Loucy (cell line): Measurements from ENCODE around the gene PREX1.

ENCODE experiments used
- H2AFZ ChIP-seq: fragments of 200-600 bp; sonication (generic); 2 replicates; pipeline ENCODE4 v1.6.0; 2016; ENCODE audit warnings: antibody characterized with exemption, mild to moderate bottlenecking, low read length, moderate library complexity
- H3F3A ChIP-seq: fragments of 200-600 bp; 2 replicates; pipeline ENCODE4 v1.6.0; 2016; ENCODE audit warnings: antibody characterized with exemption, low read depth, mild to moderate bottlenecking
- H3K27me3 ChIP-seq: fragments of 200-600 bp; sonication (generic); 2 replicates; pipeline ENCODE4 v1.6.1; 2014; ENCODE audit warnings: low read length, mild to moderate bottlenecking; ENCODE audit not compliant: insufficient read depth, poor library complexity, severe bottlenecking
- H3K36me3 ChIP-seq: fragments of 200-600 bp; sonication (generic); 2 replicates; pipeline ENCODE4 v1.6.1; 2016; ENCODE audit warnings: low read length; ENCODE audit not compliant: insufficient read depth
- H3K4me1 ChIP-seq: fragments of 200-600 bp; sonication (generic); 2 replicates; pipeline ENCODE4 v1.5.1; 2014; ENCODE audit warnings: low read length, mild to moderate bottlenecking; ENCODE audit not compliant: insufficient read depth, poor library complexity, severe bottlenecking
- H3K4me2 ChIP-seq: fragments of 200-600 bp; sonication (generic); 2 replicates; pipeline ENCODE4 v1.6.0; 2014; ENCODE audit warnings: antibody characterized with exemption, low read length, low read depth, mild to moderate bottlenecking; ENCODE audit not compliant: poor library complexity, severe bottlenecking
- H3K4me3 ChIP-seq: fragments of 200-600 bp; sonication (generic); 2 replicates; pipeline ENCODE4 v1.5.1; 2014; ENCODE audit warnings: low read length, mild to moderate bottlenecking, mixed read lengths; ENCODE audit not compliant: poor library complexity, severe bottlenecking
- H3K79me2 ChIP-seq: fragments of 200-600 bp; sonication (generic); 2 replicates; pipeline ENCODE4 v1.6.1; 2014; ENCODE audit warnings: low read length; ENCODE audit not compliant: insufficient read depth
- H3K9ac ChIP-seq: fragments of 200-600 bp; sonication (generic); 2 replicates; pipeline ENCODE4 v1.6.0; 2014; ENCODE audit warnings: mild to moderate bottlenecking, low read depth, low read length, moderate library complexity; ENCODE audit not compliant: poor library complexity, severe bottlenecking
- H3K9me2 ChIP-seq: fragments of 200-600 bp; sonication (generic); replicated peaks from 2 replicates; pipeline ENCODE4 v1.6.1; 2016; ENCODE audit warnings: low read depth, low read length, mixed read lengths
- H3K9me3 ChIP-seq: fragments of 200-600 bp; sonication (generic); 2 replicates; pipeline ENCODE4 v1.6.1; 2014; ENCODE audit warnings: mild to moderate bottlenecking, antibody characterized with exemption, low read length, low read depth; ENCODE audit not compliant: insufficient read depth
- H4K20me1 ChIP-seq: fragments of 200-600 bp; sonication (generic); 2 replicates; pipeline ENCODE4 v1.6.0; 2014; ENCODE audit warnings: antibody characterized with exemption, low read length, mild to moderate bottlenecking; ENCODE audit not compliant: insufficient read depth, poor library complexity, severe bottlenecking
- EZH2phosphoT487 ChIP-seq: fragments of 200-600 bp; IDR thresholded peaks from 2 replicates; pipeline ENCODE4 v1.6.1; 2018; ENCODE audit warnings: antibody characterized with exemption, mild to moderate bottlenecking, moderate library complexity, borderline replicate concordance
- TF ChIP-seq, protein P1 (sequence below): fragments of 200-600 bp; sonication (generic); conservative IDR thresholded peaks from 2 replicates; pipeline ENCODE4 v1.5.1; 2014; ENCODE audit warnings: mild to moderate bottlenecking, antibody characterized with exemption, low read length

The PREX1 gene

DNA sequence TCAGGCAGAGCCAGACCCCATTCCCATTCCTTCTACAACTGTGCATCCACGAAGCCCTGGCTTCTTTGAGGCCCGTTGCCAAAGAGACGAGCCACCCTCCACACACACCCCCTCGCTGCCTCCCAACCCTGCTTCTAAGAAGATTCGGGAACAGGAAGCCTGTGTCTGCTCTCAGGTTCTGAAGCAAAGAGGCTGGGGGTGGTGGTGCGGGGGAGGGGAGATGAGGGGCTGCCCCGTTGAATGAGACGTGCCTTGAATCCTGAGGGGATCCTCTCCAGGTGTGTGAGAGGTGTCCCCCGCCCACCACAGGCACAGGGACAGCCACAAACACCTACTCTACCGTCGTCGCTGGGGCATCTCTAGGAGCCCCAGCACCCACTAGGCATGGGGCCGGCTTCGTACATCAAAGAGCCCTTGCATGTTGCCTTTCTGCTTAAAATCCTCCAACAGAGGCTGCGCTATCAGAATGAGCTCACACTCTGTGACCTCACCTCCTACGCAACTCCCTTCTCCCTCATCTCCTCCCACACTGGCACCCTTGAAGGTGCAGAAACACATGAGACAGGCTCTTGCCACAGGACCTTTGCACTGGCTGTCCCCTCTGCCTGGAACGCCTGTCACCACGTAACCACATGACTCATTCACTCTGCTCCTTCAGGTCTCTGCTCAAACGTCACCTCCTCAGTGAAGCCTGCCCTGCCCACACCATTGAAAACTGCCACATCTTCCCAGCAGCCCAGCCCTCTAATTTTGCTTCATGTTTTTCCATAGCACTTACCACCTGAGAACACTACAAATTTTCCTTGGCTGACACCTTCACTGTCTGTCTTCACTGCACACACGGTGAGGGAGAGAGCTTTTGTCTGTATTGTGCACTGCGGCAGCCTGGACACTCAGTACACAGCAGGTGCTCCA lies 58.5 kb downstream of the PREX1 start:
- TF ChIP-seq, protein P1, sequence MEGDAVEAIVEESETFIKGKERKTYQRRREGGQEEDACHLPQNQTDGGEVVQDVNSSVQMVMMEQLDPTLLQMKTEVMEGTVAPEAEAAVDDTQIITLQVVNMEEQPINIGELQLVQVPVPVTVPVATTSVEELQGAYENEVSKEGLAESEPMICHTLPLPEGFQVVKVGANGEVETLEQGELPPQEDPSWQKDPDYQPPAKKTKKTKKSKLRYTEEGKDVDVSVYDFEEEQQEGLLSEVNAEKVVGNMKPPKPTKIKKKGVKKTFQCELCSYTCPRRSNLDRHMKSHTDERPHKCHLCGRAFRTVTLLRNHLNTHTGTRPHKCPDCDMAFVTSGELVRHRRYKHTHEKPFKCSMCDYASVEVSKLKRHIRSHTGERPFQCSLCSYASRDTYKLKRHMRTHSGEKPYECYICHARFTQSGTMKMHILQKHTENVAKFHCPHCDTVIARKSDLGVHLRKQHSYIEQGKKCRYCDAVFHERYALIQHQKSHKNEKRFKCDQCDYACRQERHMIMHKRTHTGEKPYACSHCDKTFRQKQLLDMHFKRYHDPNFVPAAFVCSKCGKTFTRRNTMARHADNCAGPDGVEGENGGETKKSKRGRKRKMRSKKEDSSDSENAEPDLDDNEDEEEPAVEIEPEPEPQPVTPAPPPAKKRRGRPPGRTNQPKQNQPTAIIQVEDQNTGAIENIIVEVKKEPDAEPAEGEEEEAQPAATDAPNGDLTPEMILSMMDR: no peak
- no peak for TF ChIP-seq EZH2phosphoT487
- no peaks in the 10 kb centered on the region for H3F3A ChIP-seq
- H3K4me2 ChIP-seq: no peak overlapping the region

DNA sequence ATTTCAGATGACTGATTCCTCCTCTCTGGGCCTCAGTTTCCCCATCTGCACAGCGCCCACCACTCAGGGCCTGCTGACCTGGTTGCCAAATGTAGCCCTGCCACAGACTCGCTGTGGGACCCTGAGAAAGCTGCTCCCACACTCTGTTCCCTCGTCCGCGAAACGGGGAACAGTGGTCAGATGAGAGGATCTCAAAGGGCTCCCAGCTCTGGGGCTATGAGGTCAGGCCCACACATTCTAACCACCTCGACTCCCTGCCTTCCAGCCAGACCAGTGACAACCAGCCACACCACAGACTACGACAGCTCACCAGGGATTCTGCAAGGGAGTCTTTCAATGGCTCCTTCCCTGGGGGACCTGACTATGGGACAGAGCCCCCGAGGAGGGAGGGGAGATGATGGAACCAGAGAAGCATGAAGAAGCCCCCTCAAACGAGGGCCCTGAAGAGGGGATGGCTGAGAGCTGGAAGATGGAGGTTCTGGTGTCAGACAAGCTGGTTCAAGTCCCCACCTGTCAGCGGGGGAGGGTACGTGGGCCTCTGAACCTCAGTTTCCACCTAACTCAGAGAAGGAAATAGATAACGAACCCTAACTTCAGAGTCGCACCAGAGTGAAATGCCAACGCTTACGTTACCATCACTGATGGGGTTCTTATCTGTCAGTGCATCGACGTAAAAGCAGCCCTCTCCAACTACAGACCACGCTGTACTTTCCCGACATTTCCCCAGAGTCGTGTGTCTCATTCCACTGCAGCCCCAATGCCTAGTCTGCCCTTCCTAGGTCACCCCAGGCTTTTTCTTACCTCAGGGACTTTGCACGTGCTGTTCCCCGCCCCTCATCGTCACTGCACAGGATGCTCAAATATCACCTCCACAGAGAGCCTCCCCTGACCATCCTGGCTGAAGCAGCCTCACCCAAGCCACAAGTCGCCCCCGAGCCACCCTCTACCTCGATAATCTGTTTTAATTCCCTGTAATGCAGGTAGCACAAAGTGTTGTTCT lies 60.5 kb downstream of the PREX1 start:
- Histone ChIP-seq H3K4me1 (no peaks in the 10 kb centered on the region), H3K9ac (no peak overlapping the region), H3K27me3 (no peaks in the 10 kb centered on the region), H3K79me2 (peaks cover 42% of the 10 kb centered on the region), H3F3A (no peaks in the 10 kb centered on the region), H3K36me3 (no peaks in the 10 kb centered on the region; the same call in 1 of the 2 replicates), H3K4me3 (no peak overlapping the region), H3K9me2 (no peaks in the 10 kb centered on the region), H3K9me3 (no peaks in the 10 kb centered on the region), H3K4me2 (no peak overlapping the region), H4K20me1 (no peaks in the 10 kb centered on the region), H2AFZ (no peak overlapping the region)
- TF ChIP-seq EZH2phosphoT487: no peak
- TF ChIP-seq, protein P1: no peak

More for the DNA sequence above, 58.5 kb downstream of the PREX1 start:
- peaks cover 32% of the 10 kb centered on the region; the same call in 1 of the 2 replicates for H3K79me2 ChIP-seq
- no peaks in the 10 kb centered on the region for H3K27me3 ChIP-seq
- H3K4me3 ChIP-seq: no peak overlapping the region
- no peaks in the 10 kb centered on the region for H3K9me3 ChIP-seq
- no peaks in the 10 kb centered on the region for H3K9me2 ChIP-seq
- no peaks in the 10 kb centered on the region for H4K20me1 ChIP-seq
- no peak overlapping the region for H2AFZ ChIP-seq
- peaks cover 13% of the 10 kb centered on the region for H3K4me1 ChIP-seq
- no peaks in the 10 kb centered on the region for H3K36me3 ChIP-seq
- H3K9ac ChIP-seq: no peak overlapping the region

DNA sequence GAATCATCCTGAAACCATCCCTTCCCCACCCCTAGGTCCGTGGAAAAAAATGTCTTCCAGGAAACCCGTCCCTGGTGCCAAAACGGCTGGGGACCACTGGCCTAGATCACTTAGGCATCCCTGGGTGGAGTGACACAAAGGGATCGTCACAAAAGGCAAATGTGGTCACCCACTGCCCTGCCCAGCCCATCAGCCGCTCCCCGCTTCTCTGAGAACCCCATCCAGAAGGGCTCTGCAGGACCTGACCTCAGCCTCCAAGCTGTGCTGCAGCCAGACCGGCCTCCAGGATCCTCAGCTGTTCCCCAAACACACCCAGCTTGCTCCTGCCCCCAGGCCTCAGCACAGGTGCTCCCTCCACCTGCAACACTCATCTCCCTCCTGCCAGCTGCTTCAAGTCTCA lies 61.6 kb downstream of the PREX1 start:
- H4K20me1 ChIP-seq: no peaks in the 10 kb centered on the region
- H3K36me3 ChIP-seq: no peaks in the 10 kb centered on the region; the same call in 1 of the 2 replicates
- H3K9me3 ChIP-seq: no peaks in the 10 kb centered on the region
- TF ChIP-seq, protein P1: no peak
- TF ChIP-seq EZH2phosphoT487: no peak
- H3K9me2 ChIP-seq: no peaks in the 10 kb centered on the region
- no peak overlapping the region for H3K4me3 ChIP-seq
- no peaks in the 10 kb centered on the region for H3F3A ChIP-seq
- no peak overlapping the region for H3K4me2 ChIP-seq
- no peak overlapping the region for H3K9ac ChIP-seq
- H3K79me2 ChIP-seq: peaks cover 51% of the 10 kb centered on the region
- peaks cover 8% of the 10 kb centered on the region for H3K4me1 ChIP-seq
- no peak overlapping the region for H2AFZ ChIP-seq
- H3K27me3 ChIP-seq: no peaks in the 10 kb centered on the region
